ENCODE measurements around the gene FMN2. TPM values are rescaled to one million over a fixed set of nuclear protein-coding genes. Genes with fewer than 3 reads are reported as not detected.

The FMN2 gene
- total and polyA plus RNA-seq, 8 donors, result 0.20 to 2.1 (median 1.2) TPM

GRCh38 chr1:240309769-240310168 is 218.1 kb downstream of the FMN2 start:
- peak; percentile 49 for ATAC-seq

DNA sequence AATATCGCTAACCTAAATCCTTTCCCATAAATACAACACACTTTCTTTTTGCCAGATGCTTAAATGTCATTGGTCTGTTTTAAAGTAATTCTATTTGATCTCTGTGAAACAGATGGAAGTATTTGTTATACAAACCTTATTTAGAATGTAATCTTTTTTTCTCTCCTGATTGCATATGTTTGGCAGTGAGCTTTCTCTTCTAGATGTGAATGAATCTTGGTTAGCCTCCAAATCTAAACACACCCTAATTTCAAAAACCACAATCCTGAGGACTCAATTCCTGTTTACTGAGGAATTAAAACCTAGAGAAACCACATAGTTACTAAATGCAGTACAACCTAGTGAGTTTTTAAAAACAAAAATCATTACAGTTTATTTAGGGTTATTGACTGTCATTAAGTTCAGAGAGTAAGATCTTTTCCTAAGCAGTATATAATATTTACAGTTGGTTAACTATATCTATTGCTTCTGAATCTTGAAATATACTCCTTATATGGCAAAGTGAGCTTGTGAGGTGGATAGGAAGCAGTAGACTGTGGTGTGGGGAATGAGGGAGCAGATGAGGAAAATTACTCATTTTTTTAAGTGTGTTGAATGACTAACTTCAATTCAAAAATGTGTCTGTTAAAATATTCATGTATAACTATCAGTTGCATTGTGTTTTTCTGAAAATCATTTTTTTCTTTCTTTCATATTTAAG is 218.7 kb downstream of the FMN2 start:
- intact Hi-C loops (cut with DNase I), result no loop called here
- Histone ChIP-seq H3K27me3 (no peaks in the 10 kb centered on the region), H3K27ac (no peak overlapping the region), H3K36me3 (no peaks in the 10 kb centered on the region), H3K4me1 (no peaks in the 10 kb centered on the region), H3K9me3 (no peaks in the 10 kb centered on the region), H3K4me3 (no peak overlapping the region)
- DNase-seq, result peak in 1 of 4 donors; percentile 16
- TF ChIP-seq, protein P1, sequence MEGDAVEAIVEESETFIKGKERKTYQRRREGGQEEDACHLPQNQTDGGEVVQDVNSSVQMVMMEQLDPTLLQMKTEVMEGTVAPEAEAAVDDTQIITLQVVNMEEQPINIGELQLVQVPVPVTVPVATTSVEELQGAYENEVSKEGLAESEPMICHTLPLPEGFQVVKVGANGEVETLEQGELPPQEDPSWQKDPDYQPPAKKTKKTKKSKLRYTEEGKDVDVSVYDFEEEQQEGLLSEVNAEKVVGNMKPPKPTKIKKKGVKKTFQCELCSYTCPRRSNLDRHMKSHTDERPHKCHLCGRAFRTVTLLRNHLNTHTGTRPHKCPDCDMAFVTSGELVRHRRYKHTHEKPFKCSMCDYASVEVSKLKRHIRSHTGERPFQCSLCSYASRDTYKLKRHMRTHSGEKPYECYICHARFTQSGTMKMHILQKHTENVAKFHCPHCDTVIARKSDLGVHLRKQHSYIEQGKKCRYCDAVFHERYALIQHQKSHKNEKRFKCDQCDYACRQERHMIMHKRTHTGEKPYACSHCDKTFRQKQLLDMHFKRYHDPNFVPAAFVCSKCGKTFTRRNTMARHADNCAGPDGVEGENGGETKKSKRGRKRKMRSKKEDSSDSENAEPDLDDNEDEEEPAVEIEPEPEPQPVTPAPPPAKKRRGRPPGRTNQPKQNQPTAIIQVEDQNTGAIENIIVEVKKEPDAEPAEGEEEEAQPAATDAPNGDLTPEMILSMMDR (IDR thresholded peaks at IDR 0.05), result no peak
- peak; percentile 74 for ATAC-seq

More at GRCh38 chr1:240309769-240310168, 218.1 kb downstream of the FMN2 start:
- H3K27me3 ChIP-seq, result no peaks in the 10 kb centered on the region
- intact Hi-C loops (cut with DNase I), result no loop called here
- H3K9me3 ChIP-seq, result no peaks in the 10 kb centered on the region
- H3K27ac ChIP-seq, result no peak overlapping the region
- no peak overlapping the region for H3K4me3 ChIP-seq
- TF ChIP-seq, protein P1 (IDR thresholded peaks at IDR 0.05), result no peak
- no peaks in the 10 kb centered on the region for H3K36me3 ChIP-seq
- no peaks in the 10 kb centered on the region for H3K4me1 ChIP-seq
- no peak for DNase-seq

GRCh38 chr1:240312872-240313271 is 221.2 kb downstream of the FMN2 start:
- TF ChIP-seq, protein P1 (IDR thresholded peaks at IDR 0.05), result no peak
- Histone ChIP-seq H3K4me3 (no peak overlapping the region), H3K27ac (no peak overlapping the region), H3K4me1 (no peaks in the 10 kb centered on the region), H3K36me3 (no peaks in the 10 kb centered on the region), H3K9me3 (no peaks in the 10 kb centered on the region), H3K27me3 (no peaks in the 10 kb centered on the region)
- intact Hi-C loops (cut with DNase I), result no loop called here
- DNase-seq (no peak), ATAC-seq (peak; percentile 16)

DNA sequence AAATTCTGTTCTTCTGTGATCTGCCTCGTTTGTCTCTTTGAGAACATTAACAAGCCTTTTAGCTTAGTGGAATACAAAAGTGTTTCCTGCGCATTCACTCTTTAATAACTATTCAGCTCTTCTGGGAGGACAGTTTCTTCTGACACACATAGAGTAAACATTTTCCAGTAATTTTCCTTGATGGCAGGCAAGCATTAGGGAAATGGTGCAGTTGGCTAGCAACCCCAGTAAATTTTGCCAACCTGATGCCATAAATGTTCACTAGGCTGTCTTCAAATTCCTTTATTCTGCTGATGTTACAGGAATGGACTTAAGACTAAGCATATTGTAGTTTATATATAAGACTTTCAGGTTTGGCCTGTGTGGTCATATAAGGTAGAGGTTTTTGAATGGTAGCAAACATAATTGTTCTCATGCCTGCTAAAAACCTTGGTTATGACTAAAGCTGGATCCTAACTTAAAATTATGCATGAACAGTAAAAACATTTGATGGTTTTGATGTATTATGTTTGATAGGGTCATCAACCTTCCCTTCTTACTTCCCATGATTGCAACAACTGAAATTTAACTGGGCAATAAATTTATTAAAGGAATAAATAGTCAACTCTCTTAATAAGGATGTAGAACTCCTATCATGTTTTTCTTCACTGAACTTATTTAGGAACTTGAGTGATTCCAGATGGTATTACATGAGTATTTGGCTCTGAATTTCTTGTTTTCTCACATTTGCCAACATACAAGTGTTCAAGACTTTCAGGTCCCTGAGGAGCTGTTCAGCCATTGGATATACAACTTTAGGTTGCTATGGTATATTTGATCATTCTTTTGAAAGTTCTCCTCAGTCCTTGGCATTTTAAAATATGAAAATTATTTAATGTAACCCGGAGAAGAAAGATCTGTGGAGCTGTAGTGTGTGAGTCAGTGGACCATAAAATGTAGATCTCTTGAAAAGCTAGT is 223.4 kb downstream of the FMN2 start:
- intact Hi-C loops (cut with DNase I), result no loop called here
- H3K36me3 ChIP-seq, result no peaks in the 10 kb centered on the region
- H3K27ac ChIP-seq, result no peak overlapping the region
- ATAC-seq (no peak), DNase-seq (no peak)
- peaks cover 0 to 2% of the 10 kb centered on the region in 2 donors for H3K9me3 ChIP-seq
- TF ChIP-seq, protein P1 (IDR thresholded peaks at IDR 0.05), result no peak
- H3K4me1 ChIP-seq, result no peaks in the 10 kb centered on the region
- H3K27me3 ChIP-seq, result no peaks in the 10 kb centered on the region
- H3K4me3 ChIP-seq, result no peak overlapping the region

- Histone ChIP-seq H3K36me3 (no peaks in the 10 kb centered on the region), H3K9me3 (peaks cover 0 to 2% of the 10 kb centered on the region in 2 donors), H3K27me3 (no peaks in the 10 kb centered on the region), H3K27ac (no peak overlapping the region), H3K4me1 (no peaks in the 10 kb centered on the region), H3K4me3 (no peak overlapping the region)
- ATAC-seq (no peak), DNase-seq (no peak)
- intact Hi-C loops (cut with DNase I), result no loop called here
- TF ChIP-seq, protein P1 (IDR thresholded peaks at IDR 0.05), result no peak
These were observed 228.3 kb downstream of the FMN2 start for GRCh38 chr1:240319998-240320397.

All from left lung (tissue), 10 donors.